ENCODE measurements around the gene USP9X.

USP9X gene

GRCh38 chrX:41209853-41210252, 124.6 kb downstream of the USP9X start:
- ATAC-seq: no peak
- TF ChIP-seq ZC3H10 (CRISPR knock-in tag; IDR thresholded peaks at IDR 0.05): no peak
- TF ChIP-seq POU6F1 (CRISPR knock-in tag; IDR thresholded peaks at IDR 0.05; ENCODE audit: borderline replicate concordance, low read depth): no peak
- no peak for TF ChIP-seq ZFP3 (CRISPR knock-in tag; IDR thresholded peaks at IDR 0.05)
- no peak for TF ChIP-seq CREB5 (CRISPR knock-in tag; IDR thresholded peaks at IDR 0.05; ENCODE audit: low read depth)
- no peak for TF ChIP-seq ARNTL (CRISPR knock-in tag; IDR thresholded peaks at IDR 0.05; ENCODE audit: borderline replicate concordance, low read depth)
- no peak for TF ChIP-seq ZNF8 (CRISPR knock-in tag; IDR thresholded peaks at IDR 0.05)
- TF ChIP-seq TCF4 (CRISPR knock-in tag; IDR thresholded peaks at IDR 0.05; ENCODE audit: borderline replicate concordance): no peak
- no peak for TF ChIP-seq ESRRG (CRISPR knock-in tag; IDR thresholded peaks at IDR 0.05)

- ATAC-seq: no peak
- no peak for TF ChIP-seq CSRNP3 (CRISPR knock-in tag; IDR thresholded peaks at IDR 0.05)
- no peak for TF ChIP-seq ESRRG (CRISPR knock-in tag; IDR thresholded peaks at IDR 0.05)
- TF ChIP-seq ZNF70 (CRISPR knock-in tag; IDR thresholded peaks at IDR 0.05): no peak
- no peak for TF ChIP-seq ZFP3 (CRISPR knock-in tag; IDR thresholded peaks at IDR 0.05)
- no peak for TF ChIP-seq ZNF565 (CRISPR knock-in tag; conservative IDR thresholded peaks at IDR 0.05; ENCODE audit: low read depth)
- no peak for TF ChIP-seq ZFP30 (CRISPR knock-in tag; IDR thresholded peaks at IDR 0.05)
- TF ChIP-seq TSHZ2 (CRISPR knock-in tag; IDR thresholded peaks at IDR 0.05): no peak
- TF ChIP-seq RARB (CRISPR knock-in tag; IDR thresholded peaks at IDR 0.05): no peak
- no peak for TF ChIP-seq PATZ1 (CRISPR knock-in tag; IDR thresholded peaks at IDR 0.05; ENCODE audit: borderline replicate concordance)
- TF ChIP-seq OSR1 (CRISPR knock-in tag; IDR thresholded peaks at IDR 0.05): no peak
- TF ChIP-seq GLIS3 (CRISPR knock-in tag; IDR thresholded peaks at IDR 0.05): no peak
- TF ChIP-seq PPARA (CRISPR knock-in tag; IDR thresholded peaks at IDR 0.05; ENCODE audit: borderline replicate concordance): no peak
- TF ChIP-seq ARNTL (CRISPR knock-in tag; IDR thresholded peaks at IDR 0.05; ENCODE audit: borderline replicate concordance, low read depth): no peak
- no peak for TF ChIP-seq ISL1 (CRISPR knock-in tag; IDR thresholded peaks at IDR 0.05)
- TF ChIP-seq SNAI2 (CRISPR knock-in tag; IDR thresholded peaks at IDR 0.05): no peak
- TF ChIP-seq POU6F1 (CRISPR knock-in tag; IDR thresholded peaks at IDR 0.05; ENCODE audit: borderline replicate concordance, low read depth): no peak
- no peak for TF ChIP-seq CREB5 (CRISPR knock-in tag; IDR thresholded peaks at IDR 0.05; ENCODE audit: low read depth)
Observed at GRCh38 chrX:41224605-41225004, 139.4 kb downstream of the USP9X start.

Measured in SK-N-SH treated with all-trans-retinoic acid at 6 μM for 48 hours (cell line).